ENCODE results near the gene NTNG2. TPM values are rescaled to one million over a fixed set of nuclear protein-coding genes. Genes with fewer than 3 reads are reported as not detected.

The NTNG2 gene
- 10 to 100 TPM in 1 of 5 experiments, 1 to 10 TPM in 4; 3.7 to 11.6 (median 6.0) TPM for total RNA-seq
- 1 to 10 TPM in 1 of 2 donors, under 1 TPM in 1; 0.87 to 1.6 TPM for polyA plus RNA-seq
- 1.2 reads per million for total RNA-seq

DNA sequence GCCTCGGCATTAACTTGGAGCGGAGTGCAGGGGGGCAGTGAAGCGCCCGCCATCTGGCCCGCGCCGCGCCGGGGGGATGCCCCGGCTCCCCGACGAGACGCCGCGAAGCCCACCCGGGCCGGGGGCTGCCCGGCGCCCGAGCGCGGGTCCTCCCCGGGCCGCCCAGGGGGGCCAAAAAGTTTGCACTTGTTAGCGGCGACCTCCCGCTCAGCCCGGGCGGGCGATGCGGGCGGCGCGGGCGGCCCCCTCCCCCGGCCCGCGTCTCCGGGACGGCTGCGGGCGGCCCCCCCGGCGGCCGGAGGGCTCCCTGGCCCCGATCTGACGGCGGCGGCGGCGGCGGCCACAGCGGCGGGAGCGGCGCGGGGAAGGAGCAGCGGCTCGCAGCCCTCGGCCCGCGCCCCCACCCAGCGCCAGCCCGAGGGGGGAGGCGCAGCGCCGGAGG lies at the start of gene NTNG2:
TSS of gene NTNG2 (plus strand) at position 316 of the 442 bp plus-strand sequence. CDS start 4,774 bp downstream, outside the sequence.
- Histone ChIP-seq H3K27ac (ENCODE audit: low read depth, low read length) (no peak within 1 kb of the TSS), H3K27me3 (ENCODE audit: control insufficient read depth in 2 of 2, insufficient read depth in 2 of 2, low read length in 2 of 2) (peaks cover 0 to 16% of the 10 kb centered on the region in 2 donors), H3K9me3 (ENCODE audit: control insufficient read depth in 2 of 3, low read length in 3 of 3) (no peaks in the 10 kb centered on the region), H3K4me3 (ENCODE audit: low read length) (peak within 1 kb of the TSS; percentile 64), H3K36me3 (ENCODE audit: control insufficient read depth in 2 of 3, insufficient read depth in 3 of 3, low read length in 3 of 3) (no peaks in the 10 kb centered on the region), H3K4me1 (ENCODE audit: control insufficient read depth in 2 of 2, insufficient read depth in 2 of 2, low read length in 2 of 2) (peaks cover 6% of the 10 kb centered on the region in 2 donors)
- Mint-ChIP-seq H3K4me1 (peaks cover 6 to 17% (median 9%) of the 10 kb centered on the region in 7 donors), H3K36me3 (peaks cover 0 to 7% (median 4%) of the 10 kb centered on the region in 5 donors), H3K9me3 (peaks cover 0 to 5% (median 0%) of the 10 kb centered on the region in 11 donors), H3K4me3 (peak within 1 kb of the TSS; percentile 93 to 100 (median 96)), H3K27me3 (peaks cover 44 to 72% (median 49%) of the 10 kb centered on the region in 5 donors), H3K27ac (peak within 1 kb of the TSS in 8 of 9 donors; percentile 3 to 87 (median 66))
- POLR2A ChIA-PET, result no interaction called here
- intact Hi-C loops (cut with micrococcal nuclease), result loop anchor here (2.0 to 10.0 kb wide), 5 partner anchors 79 to 1037 kb away; partner anchors contain the start of genes GTF3C4 (in 1 of the 2), MED27 (in 1 of the 2) and NUP214 (in 1 of the 2)
- ATAC-seq (peak; percentile 10), DNase-seq (no peak)
- CTCF ChIA-PET, result no interaction called here

DNA sequence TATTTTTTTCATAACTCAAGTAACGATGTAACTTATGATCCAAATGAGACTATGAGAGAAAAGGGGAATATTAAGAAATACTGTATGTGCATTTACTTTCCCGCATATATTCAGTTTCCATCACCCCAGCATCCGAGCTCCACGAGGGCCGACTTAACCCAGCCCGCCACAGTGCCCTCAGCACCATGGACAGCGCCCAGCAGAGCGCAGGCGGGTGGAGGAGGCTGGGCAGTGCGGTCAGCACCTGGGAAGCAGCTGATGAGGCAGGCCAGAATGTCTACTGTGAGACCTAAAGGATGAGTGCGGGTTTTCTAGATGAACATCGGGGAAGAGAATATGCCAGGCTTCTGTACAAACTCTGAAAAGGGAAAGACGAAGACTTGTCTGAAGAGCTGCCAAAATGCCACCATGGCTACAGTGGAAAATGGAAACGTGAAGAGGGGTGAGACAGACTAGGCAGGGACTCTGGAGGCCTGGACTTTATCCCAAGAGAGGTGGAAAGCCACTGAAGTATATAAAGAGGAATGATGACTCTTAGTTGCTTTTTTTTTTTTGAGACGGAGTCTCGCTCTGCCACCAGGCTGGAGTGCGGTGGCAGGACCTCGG lies 47.7 kb upstream of the NTNG2 start:
- H3K27ac Mint-ChIP-seq, result no peak overlapping the region
- ChIA-PET CTCF (no interaction called here), POLR2A (no interaction called here)
- H3K36me3 Mint-ChIP-seq, result peaks cover 0 to 7% (median 0%) of the 10 kb centered on the region in 5 donors
- Histone ChIP-seq H3K27me3 (ENCODE audit: control insufficient read depth in 2 of 2, insufficient read depth in 2 of 2, low read length in 2 of 2) (no peaks in the 10 kb centered on the region), H3K4me1 (ENCODE audit: control insufficient read depth in 2 of 2, insufficient read depth in 2 of 2, low read length in 2 of 2) (no peaks in the 10 kb centered on the region), H3K27ac (ENCODE audit: low read depth, low read length) (no peak overlapping the region), H3K4me3 (ENCODE audit: low read length) (no peak overlapping the region), H3K36me3 (ENCODE audit: control insufficient read depth in 2 of 3, insufficient read depth in 3 of 3, low read length in 3 of 3) (no peaks in the 10 kb centered on the region), H3K9me3 (ENCODE audit: control insufficient read depth in 2 of 3, low read length in 3 of 3) (no peaks in the 10 kb centered on the region)
- peaks cover 0 to 8% (median 1%) of the 10 kb centered on the region in 11 donors for H3K9me3 Mint-ChIP-seq
- peaks cover 21 to 75% (median 68%) of the 10 kb centered on the region in 5 donors for H3K27me3 Mint-ChIP-seq
- ATAC-seq (peak; percentile 51), DNase-seq (peak in 7 of 9 donors; percentile 10 to 74 (median 22))
- no peak overlapping the region for H3K4me3 Mint-ChIP-seq
- peaks cover 0 to 2% (median 0%) of the 10 kb centered on the region in 7 donors for H3K4me1 Mint-ChIP-seq
- intact Hi-C loops (cut with micrococcal nuclease), result no loop called here

DNA sequence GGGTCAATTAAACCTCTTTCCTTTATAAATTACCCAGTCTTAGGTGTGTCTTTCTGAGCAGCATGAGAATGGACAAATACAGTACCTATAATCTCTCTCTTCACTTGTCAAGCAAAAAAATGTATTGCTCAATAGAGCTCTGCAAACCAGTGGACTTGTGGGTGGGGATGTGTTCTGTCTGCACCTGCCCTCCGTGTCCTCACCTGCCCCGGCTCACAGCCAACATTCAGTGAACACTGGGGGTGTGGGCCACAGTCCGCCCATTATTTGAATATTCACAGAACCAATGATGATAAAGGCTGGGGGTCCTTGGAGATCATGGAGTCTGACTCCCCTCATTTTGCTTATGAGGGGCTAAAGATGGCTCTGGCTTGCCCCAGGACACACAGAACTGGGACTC lies 45.3 kb upstream of the NTNG2 start:
- DNase-seq, result no peak
- Histone ChIP-seq H3K9me3 (ENCODE audit: control insufficient read depth in 2 of 3, low read length in 3 of 3) (no peaks in the 10 kb centered on the region), H3K27ac (ENCODE audit: low read depth, low read length) (no peak overlapping the region), H3K36me3 (ENCODE audit: control insufficient read depth in 2 of 3, insufficient read depth in 3 of 3, low read length in 3 of 3) (no peaks in the 10 kb centered on the region), H3K4me1 (ENCODE audit: control insufficient read depth in 2 of 2, insufficient read depth in 2 of 2, low read length in 2 of 2) (no peaks in the 10 kb centered on the region), H3K27me3 (ENCODE audit: control insufficient read depth in 2 of 2, insufficient read depth in 2 of 2, low read length in 2 of 2) (no peaks in the 10 kb centered on the region), H3K4me3 (ENCODE audit: low read length) (no peak overlapping the region)
- no peak overlapping the region for H3K4me3 Mint-ChIP-seq
- CTCF ChIA-PET, result no interaction called here
- no peak overlapping the region for H3K27ac Mint-ChIP-seq
- peaks cover 0 to 4% (median 0%) of the 10 kb centered on the region in 5 donors for H3K36me3 Mint-ChIP-seq
- POLR2A ChIA-PET, result no interaction called here
- H3K27me3 Mint-ChIP-seq, result peaks cover 31 to 78% (median 71%) of the 10 kb centered on the region in 5 donors
- no peak for ATAC-seq
- intact Hi-C loops (cut with micrococcal nuclease), result no loop called here
- H3K9me3 Mint-ChIP-seq, result peaks cover 0 to 8% (median 0%) of the 10 kb centered on the region in 11 donors
- peaks cover 0 to 2% (median 0%) of the 10 kb centered on the region in 7 donors for H3K4me1 Mint-ChIP-seq

GRCh38 chr9:132117694-132118093 lies 44.2 kb upstream of the NTNG2 start:
- intact Hi-C loops (cut with micrococcal nuclease), result no loop called here
- peaks cover 32 to 82% (median 72%) of the 10 kb centered on the region in 5 donors for H3K27me3 Mint-ChIP-seq

DNA sequence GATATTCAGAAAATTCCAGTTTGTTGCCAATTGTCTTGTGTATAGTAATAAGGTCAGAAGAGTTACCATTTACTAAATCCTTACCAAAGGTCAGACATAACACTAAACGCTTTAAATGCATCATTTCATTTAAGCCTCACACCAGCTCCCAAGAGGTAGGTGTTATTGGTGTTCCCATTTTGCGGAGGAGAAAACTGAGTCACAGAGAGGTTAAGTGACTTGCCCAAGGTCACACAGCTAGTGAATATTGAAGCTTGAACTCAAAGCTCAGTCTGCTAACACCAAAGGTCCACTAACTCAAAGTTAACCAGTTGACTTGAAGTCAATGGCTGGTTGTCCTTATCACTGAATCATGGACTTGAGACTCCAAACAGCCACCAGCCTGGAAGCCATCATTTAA lies 40.8 kb upstream of the NTNG2 start:
- Mint-ChIP-seq H3K27me3 (peaks cover 50 to 91% (median 82%) of the 10 kb centered on the region in 5 donors), H3K4me1 (peaks cover 0 to 4% (median 1%) of the 10 kb centered on the region in 7 donors), H3K9me3 (peaks cover 0 to 4% (median 0%) of the 10 kb centered on the region in 11 donors), H3K27ac (no peak overlapping the region), H3K36me3 (no peaks in the 10 kb centered on the region), H3K4me3 (no peak overlapping the region)
- DNase-seq (no peak), ATAC-seq (no peak)
- no peaks in the 10 kb centered on the region for H3K36me3 ChIP-seq (ENCODE audit: control insufficient read depth in 2 of 3, insufficient read depth in 3 of 3, low read length in 3 of 3)
- no peaks in the 10 kb centered on the region for H3K9me3 ChIP-seq (ENCODE audit: control insufficient read depth in 2 of 3, low read length in 3 of 3)
- intact Hi-C loops (cut with micrococcal nuclease), result no loop called here
- H3K27me3 ChIP-seq (ENCODE audit: control insufficient read depth in 2 of 2, insufficient read depth in 2 of 2, low read length in 2 of 2), result peaks cover 0 to 4% of the 10 kb centered on the region in 2 donors
- H3K4me3 ChIP-seq (ENCODE audit: low read length), result no peak overlapping the region
- CTCF ChIA-PET, result no interaction called here
- POLR2A ChIA-PET, result no interaction called here
- peaks cover 0 to 2% of the 10 kb centered on the region in 2 donors for H3K4me1 ChIP-seq (ENCODE audit: control insufficient read depth in 2 of 2, insufficient read depth in 2 of 2, low read length in 2 of 2)
- no peak overlapping the region for H3K27ac ChIP-seq (ENCODE audit: low read depth, low read length)

More at GRCh38 chr9:132117694-132118093, 44.2 kb upstream of the NTNG2 start:
- no peaks in the 10 kb centered on the region for H3K9me3 ChIP-seq (ENCODE audit: control insufficient read depth in 2 of 3, low read length in 3 of 3)
- H3K27ac ChIP-seq (ENCODE audit: low read depth, low read length), result no peak overlapping the region
- Mint-ChIP-seq H3K9me3 (peaks cover 0 to 8% (median 0%) of the 10 kb centered on the region in 11 donors), H3K36me3 (peaks cover 0 to 4% (median 0%) of the 10 kb centered on the region in 5 donors), H3K27ac (no peak overlapping the region), H3K4me3 (no peak overlapping the region), H3K4me1 (peaks cover 0 to 2% (median 0%) of the 10 kb centered on the region in 7 donors)
- no peaks in the 10 kb centered on the region for H3K27me3 ChIP-seq (ENCODE audit: control insufficient read depth in 2 of 2, insufficient read depth in 2 of 2, low read length in 2 of 2)
- H3K36me3 ChIP-seq (ENCODE audit: control insufficient read depth in 2 of 3, insufficient read depth in 3 of 3, low read length in 3 of 3), result no peaks in the 10 kb centered on the region
- POLR2A ChIA-PET, result no interaction called here
- no peak for ATAC-seq
- CTCF ChIA-PET, result no interaction called here
- no peaks in the 10 kb centered on the region for H3K4me1 ChIP-seq (ENCODE audit: control insufficient read depth in 2 of 2, insufficient read depth in 2 of 2, low read length in 2 of 2)
- H3K4me3 ChIP-seq (ENCODE audit: low read length), result no peak overlapping the region
- no peak for DNase-seq

DNA sequence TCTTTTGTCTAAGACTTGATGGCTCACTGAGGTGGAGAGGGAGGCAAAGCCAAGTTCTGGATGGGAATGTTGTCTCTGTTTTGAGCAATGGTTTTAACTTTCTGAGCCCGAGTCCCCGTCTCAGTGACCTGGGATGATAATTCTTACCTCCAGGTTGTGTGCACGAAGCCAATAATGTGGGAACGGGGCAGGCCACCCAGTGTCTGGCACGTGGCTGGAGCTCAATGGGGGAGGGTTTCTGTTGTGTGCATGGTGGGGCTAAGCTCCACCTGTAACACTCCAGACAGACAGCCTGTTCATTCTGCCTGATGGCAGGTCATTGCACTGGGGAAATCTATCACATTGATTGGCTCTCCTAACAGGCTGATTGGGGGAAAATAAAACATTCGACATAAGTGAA lies 37.1 kb upstream of the NTNG2 start:
- no peak for DNase-seq
- ChIA-PET CTCF (interaction anchor here (0.6 kb wide), 1 partner anchor 32 kb away, joined by 3 read pairs; no protein-coding TSS in a partner anchor), POLR2A (no interaction called here)
- intact Hi-C loops (cut with micrococcal nuclease), result no loop called here
- no peak overlapping the region for H3K27ac Mint-ChIP-seq
- no peak overlapping the region for H3K4me3 ChIP-seq (ENCODE audit: low read length)
- no peaks in the 10 kb centered on the region for H3K36me3 ChIP-seq (ENCODE audit: control insufficient read depth in 2 of 3, insufficient read depth in 3 of 3, low read length in 3 of 3)
- H3K4me3 Mint-ChIP-seq, result no peak overlapping the region
- peaks cover 0 to 8% of the 10 kb centered on the region in 2 donors for H3K27me3 ChIP-seq (ENCODE audit: control insufficient read depth in 2 of 2, insufficient read depth in 2 of 2, low read length in 2 of 2)
- H3K36me3 Mint-ChIP-seq, result no peaks in the 10 kb centered on the region
- H3K4me1 Mint-ChIP-seq, result peaks cover 0 to 10% (median 4%) of the 10 kb centered on the region in 7 donors
- no peak overlapping the region for H3K27ac ChIP-seq (ENCODE audit: low read depth, low read length)
- no peaks in the 10 kb centered on the region for H3K9me3 ChIP-seq (ENCODE audit: control insufficient read depth in 2 of 3, low read length in 3 of 3)
- peaks cover 65 to 87% (median 78%) of the 10 kb centered on the region in 5 donors for H3K27me3 Mint-ChIP-seq
- peaks cover 0 to 4% (median 0%) of the 10 kb centered on the region in 11 donors for H3K9me3 Mint-ChIP-seq
- ATAC-seq, result no peak
- peaks cover 0 to 8% of the 10 kb centered on the region in 2 donors for H3K4me1 ChIP-seq (ENCODE audit: control insufficient read depth in 2 of 2, insufficient read depth in 2 of 2, low read length in 2 of 2)

Data from naive thymus-derived CD4-positive, alpha-beta T cell (primary cell).